SK-N-SH treated with all-trans-retinoic acid at 6 μM for 48 hours (cell line): ENCODE measurements around the gene SERGEF.

Source experiments
- ATAC-seq: fragments of 200-7000 bp; cut with Tn5 transposase; 3 replicates; pipeline ENCODE4 v1.9.1; 2020; ENCODE audit warnings: mild to moderate bottlenecking, moderate library complexity
- ARNTL ChIP-seq: fragments of 450-650 bp; formaldehyde crosslinking; IDR thresholded peaks from 2 replicates; pipeline ENCODE4 v1.5.0; 2020; ENCODE audit warnings: low read depth, mild to moderate bottlenecking, moderate library complexity, borderline replicate concordance
- BACH2 ChIP-seq: fragments of 250-450 bp; sonication (Bioruptor Pico); IDR thresholded peaks from 2 replicates; pipeline ENCODE4 v1.9.0; 2021; ENCODE audit warnings: mild to moderate bottlenecking, borderline replicate concordance
- ESRRG ChIP-seq: fragments of 250-450 bp; sonication (Bioruptor Pico); IDR thresholded peaks from 2 replicates; pipeline ENCODE4 v1.6.1; 2021; ENCODE audit warnings: mild to moderate bottlenecking
- GLIS3 ChIP-seq: fragments of 250-450 bp; sonication (Bioruptor Pico); IDR thresholded peaks from 2 replicates; pipeline ENCODE4 v1.5.0; 2020; ENCODE audit warnings: mild to moderate bottlenecking, moderate library complexity
- ISL1 ChIP-seq: fragments of 250-450 bp; sonication (Bioruptor Pico); IDR thresholded peaks from 2 replicates; pipeline ENCODE4 v2.1.2; 2022; ENCODE audit warnings: mild to moderate bottlenecking, moderate library complexity
- OSR1 ChIP-seq: fragments of 250-450 bp; sonication (Bioruptor Pico); IDR thresholded peaks from 2 replicates; pipeline ENCODE4 v1.8.0; 2022; ENCODE audit warnings: moderate library complexity, mild to moderate bottlenecking, inconsistent platforms
- PPARA ChIP-seq: fragments of 250-450 bp; sonication (Bioruptor Pico); IDR thresholded peaks from 2 replicates; pipeline ENCODE4 v1.5.0; 2020; ENCODE audit warnings: mild to moderate bottlenecking, borderline replicate concordance
- RARB ChIP-seq: fragments of 250-450 bp; sonication (Bioruptor Pico); IDR thresholded peaks from 2 replicates; pipeline ENCODE4 v1.8.0; 2021; ENCODE audit warnings: mild to moderate bottlenecking, moderate library complexity
- SNAI2 ChIP-seq: fragments of 250-450 bp; sonication (Bioruptor Pico); IDR thresholded peaks from 2 replicates; pipeline ENCODE4 v1.5.0; 2020; ENCODE audit warnings: mild to moderate bottlenecking, moderate library complexity
- TCF4 ChIP-seq: fragments of 250-450 bp; sonication (Bioruptor Pico); IDR thresholded peaks from 2 replicates; pipeline ENCODE4 v1.8.0; 2021; ENCODE audit warnings: mild to moderate bottlenecking, moderate library complexity, borderline replicate concordance
- TOX ChIP-seq: fragments of 250-450 bp; sonication (Bioruptor Pico); IDR thresholded peaks from 2 replicates; pipeline ENCODE4 v1.8.0; 2021; ENCODE audit warnings: mild to moderate bottlenecking, moderate library complexity, borderline replicate concordance
- ZC3H10 ChIP-seq: fragments of 250-450 bp; sonication (Bioruptor Pico); IDR thresholded peaks from 2 replicates; pipeline ENCODE4 v1.5.1; 2021; ENCODE audit warnings: mild to moderate bottlenecking, moderate library complexity
- ZFP3 ChIP-seq: fragments of 250-450 bp; sonication (Bioruptor Pico); IDR thresholded peaks from 2 replicates; pipeline ENCODE4 v1.5.0; 2020; ENCODE audit warnings: mild to moderate bottlenecking, moderate library complexity
- ZFP30 ChIP-seq: fragments of 450-650 bp; formaldehyde crosslinking; IDR thresholded peaks from 2 replicates; pipeline ENCODE4 v1.5.0; 2022; ENCODE audit warnings: mild to moderate bottlenecking, moderate library complexity
- ZNF565 ChIP-seq: fragments of 450-650 bp; formaldehyde crosslinking; conservative IDR thresholded peaks from 2 replicates; pipeline ENCODE4 v1.5.0; 2020; ENCODE audit warnings: low read depth, mild to moderate bottlenecking, moderate library complexity
- ZNF70 ChIP-seq: fragments of 450-650 bp; formaldehyde crosslinking; IDR thresholded peaks from 2 replicates; pipeline ENCODE4 v1.5.0; 2020; ENCODE audit warnings: mild to moderate bottlenecking, moderate library complexity
- ZNF8 ChIP-seq: fragments of 450-650 bp; formaldehyde crosslinking; IDR thresholded peaks from 2 replicates; pipeline ENCODE4 v1.5.0; 2020; ENCODE audit warnings: mild to moderate bottlenecking, moderate library complexity
- TF ChIP-seq, protein P1 (sequence below): fragments of 250-450 bp; sonication (Bioruptor Pico); IDR thresholded peaks from 2 replicates; pipeline ENCODE4 v1.5.1; 2020; ENCODE audit warnings: low read depth, mild to moderate bottlenecking, moderate library complexity
- TF ChIP-seq, protein P2 (sequence below): fragments of 250-450 bp; sonication (Bioruptor Pico); IDR thresholded peaks from 2 replicates; pipeline ENCODE4 v1.5.1; 2021; ENCODE audit warnings: mild to moderate bottlenecking, moderate library complexity
- TF ChIP-seq, protein P3 (sequence below): fragments of 250-450 bp; sonication (Bioruptor Pico); IDR thresholded peaks from 2 replicates; pipeline ENCODE4 v1.5.0; 2020; ENCODE audit warnings: mild to moderate bottlenecking, moderate library complexity
- TF ChIP-seq, protein P4 (sequence below): fragments of 250-450 bp; sonication (Bioruptor Pico); IDR thresholded peaks from 2 replicates; pipeline ENCODE4 v1.8.0; 2021; ENCODE audit warnings: low read depth, mild to moderate bottlenecking, moderate library complexity, borderline replicate concordance

Gene SERGEF

DNA sequence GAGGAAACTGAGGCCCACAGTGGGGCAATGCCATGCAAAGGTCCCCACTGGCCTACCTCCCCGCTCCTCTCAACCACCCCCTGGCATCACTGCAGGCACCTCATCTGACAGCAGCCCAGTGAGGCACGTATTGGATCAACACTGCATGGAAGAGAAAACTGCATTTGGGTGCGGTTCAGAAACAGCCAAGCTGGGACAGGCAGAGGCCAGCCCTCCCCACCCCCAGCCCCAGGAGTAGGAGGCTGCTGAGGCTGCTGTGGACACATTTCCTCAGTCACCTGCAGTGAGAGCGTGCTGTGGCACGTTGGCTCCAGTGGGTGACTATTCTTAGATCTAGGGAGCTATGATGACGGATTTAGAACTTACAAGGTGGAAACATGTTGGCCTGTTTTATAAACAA is 214.6 kb downstream of the SERGEF start (continued):
- TF ChIP-seq ZFP30 (CRISPR knock-in tag) (no peak), ZNF70 (CRISPR knock-in tag) (no peak)
- TF ChIP-seq, protein P1, sequence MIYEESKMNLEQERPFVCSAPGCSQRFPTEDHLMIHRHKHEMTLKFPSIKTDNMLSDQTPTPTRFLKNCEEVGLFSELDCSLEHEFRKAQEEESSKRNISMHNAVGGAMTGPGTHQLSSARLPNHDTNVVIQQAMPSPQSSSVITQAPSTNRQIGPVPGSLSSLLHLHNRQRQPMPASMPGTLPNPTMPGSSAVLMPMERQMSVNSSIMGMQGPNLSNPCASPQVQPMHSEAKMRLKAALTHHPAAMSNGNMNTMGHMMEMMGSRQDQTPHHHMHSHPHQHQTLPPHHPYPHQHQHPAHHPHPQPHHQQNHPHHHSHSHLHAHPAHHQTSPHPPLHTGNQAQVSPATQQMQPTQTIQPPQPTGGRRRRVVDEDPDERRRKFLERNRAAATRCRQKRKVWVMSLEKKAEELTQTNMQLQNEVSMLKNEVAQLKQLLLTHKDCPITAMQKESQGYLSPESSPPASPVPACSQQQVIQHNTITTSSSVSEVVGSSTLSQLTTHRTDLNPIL = no peak

DNA sequence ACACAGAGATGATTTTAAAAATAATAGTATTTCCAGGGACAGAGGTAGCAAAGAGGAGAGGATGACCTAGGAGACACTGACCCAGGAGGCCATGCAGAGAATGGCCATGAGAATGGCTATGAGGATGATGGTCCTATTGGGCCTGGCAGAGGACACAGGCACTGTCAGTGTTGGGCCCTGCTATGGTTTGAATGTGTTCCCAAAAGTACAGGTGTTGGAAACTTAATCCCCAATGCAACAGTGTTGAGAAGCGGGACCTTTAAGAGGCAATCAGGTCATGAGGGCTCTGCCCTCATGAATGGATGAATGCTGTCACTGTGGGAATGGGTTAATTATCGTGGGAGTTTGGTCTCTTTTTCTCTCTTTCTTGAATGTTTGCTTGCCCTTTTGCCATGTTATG is 216.7 kb downstream of the SERGEF start:
- TF ChIP-seq ZC3H10 (CRISPR knock-in tag) (no peak), RARB (no peak), ZNF8 (no peak), TOX (no peak), PPARA (no peak), GLIS3 (CRISPR knock-in tag) (no peak), ZFP30 (CRISPR knock-in tag) (no peak), BACH2 (no peak), ARNTL (CRISPR knock-in tag) (no peak), ZNF70 (CRISPR knock-in tag) (no peak), SNAI2 (no peak), OSR1 (CRISPR knock-in tag) (no peak), TCF4 (CRISPR knock-in tag) (no peak)
- TF ChIP-seq, protein P2, sequence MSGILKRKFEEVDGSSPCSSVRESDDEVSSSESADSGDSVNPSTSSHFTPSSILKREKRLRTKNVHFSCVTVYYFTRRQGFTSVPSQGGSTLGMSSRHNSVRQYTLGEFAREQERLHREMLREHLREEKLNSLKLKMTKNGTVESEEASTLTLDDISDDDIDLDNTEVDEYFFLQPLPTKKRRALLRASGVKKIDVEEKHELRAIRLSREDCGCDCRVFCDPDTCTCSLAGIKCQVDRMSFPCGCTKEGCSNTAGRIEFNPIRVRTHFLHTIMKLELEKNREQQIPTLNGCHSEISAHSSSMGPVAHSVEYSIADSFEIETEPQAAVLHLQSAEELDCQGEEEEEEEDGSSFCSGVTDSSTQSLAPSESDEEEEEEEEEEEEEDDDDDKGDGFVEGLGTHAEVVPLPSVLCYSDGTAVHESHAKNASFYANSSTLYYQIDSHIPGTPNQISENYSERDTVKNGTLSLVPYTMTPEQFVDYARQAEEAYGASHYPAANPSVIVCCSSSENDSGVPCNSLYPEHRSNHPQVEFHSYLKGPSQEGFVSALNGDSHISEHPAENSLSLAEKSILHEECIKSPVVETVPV = no peak
- TF ChIP-seq, protein P1 = no peak
- TF ChIP-seq, protein P3, sequence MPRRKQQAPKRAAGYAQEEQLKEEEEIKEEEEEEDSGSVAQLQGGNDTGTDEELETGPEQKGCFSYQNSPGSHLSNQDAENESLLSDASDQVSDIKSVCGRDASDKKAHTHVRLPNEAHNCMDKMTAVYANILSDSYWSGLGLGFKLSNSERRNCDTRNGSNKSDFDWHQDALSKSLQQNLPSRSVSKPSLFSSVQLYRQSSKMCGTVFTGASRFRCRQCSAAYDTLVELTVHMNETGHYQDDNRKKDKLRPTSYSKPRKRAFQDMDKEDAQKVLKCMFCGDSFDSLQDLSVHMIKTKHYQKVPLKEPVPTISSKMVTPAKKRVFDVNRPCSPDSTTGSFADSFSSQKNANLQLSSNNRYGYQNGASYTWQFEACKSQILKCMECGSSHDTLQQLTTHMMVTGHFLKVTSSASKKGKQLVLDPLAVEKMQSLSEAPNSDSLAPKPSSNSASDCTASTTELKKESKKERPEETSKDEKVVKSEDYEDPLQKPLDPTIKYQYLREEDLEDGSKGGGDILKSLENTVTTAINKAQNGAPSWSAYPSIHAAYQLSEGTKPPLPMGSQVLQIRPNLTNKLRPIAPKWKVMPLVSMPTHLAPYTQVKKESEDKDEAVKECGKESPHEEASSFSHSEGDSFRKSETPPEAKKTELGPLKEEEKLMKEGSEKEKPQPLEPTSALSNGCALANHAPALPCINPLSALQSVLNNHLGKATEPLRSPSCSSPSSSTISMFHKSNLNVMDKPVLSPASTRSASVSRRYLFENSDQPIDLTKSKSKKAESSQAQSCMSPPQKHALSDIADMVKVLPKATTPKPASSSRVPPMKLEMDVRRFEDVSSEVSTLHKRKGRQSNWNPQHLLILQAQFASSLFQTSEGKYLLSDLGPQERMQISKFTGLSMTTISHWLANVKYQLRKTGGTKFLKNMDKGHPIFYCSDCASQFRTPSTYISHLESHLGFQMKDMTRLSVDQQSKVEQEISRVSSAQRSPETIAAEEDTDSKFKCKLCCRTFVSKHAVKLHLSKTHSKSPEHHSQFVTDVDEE (CRISPR knock-in tag) = no peak
- TF ChIP-seq, protein P4, sequence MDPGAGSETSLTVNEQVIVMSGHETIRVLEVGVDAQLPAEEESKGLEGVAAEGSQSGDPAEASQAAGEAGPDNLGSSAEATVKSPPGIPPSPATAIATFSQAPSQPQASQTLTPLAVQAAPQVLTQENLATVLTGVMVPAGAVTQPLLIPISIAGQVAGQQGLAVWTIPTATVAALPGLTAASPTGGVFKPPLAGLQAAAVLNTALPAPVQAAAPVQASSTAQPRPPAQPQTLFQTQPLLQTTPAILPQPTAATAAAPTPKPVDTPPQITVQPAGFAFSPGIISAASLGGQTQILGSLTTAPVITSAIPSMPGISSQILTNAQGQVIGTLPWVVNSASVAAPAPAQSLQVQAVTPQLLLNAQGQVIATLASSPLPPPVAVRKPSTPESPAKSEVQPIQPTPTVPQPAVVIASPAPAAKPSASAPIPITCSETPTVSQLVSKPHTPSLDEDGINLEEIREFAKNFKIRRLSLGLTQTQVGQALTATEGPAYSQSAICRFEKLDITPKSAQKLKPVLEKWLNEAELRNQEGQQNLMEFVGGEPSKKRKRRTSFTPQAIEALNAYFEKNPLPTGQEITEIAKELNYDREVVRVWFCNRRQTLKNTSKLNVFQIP (CRISPR knock-in tag) = no peak
- no peak for ATAC-seq

DNA sequence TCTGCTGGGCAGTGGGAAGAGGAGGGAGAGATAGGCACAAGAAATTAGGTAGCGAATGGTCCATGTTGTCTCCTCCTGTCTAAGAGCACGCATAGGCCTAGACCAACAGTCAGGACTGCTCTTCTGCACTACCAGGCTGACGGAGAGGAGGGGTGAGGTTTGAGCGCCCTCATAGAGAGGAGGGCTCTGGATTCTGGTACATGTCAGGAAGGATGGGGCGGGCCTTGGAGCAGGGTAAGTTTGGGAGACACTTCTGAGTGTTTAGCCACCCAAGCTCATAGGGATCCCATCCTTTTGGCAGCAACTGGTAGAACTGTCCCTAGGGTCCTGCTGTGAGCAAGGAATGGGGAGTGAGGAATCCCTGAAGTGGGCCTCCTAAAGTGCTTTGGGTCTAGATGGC is 217.9 kb downstream of the SERGEF start:
- TF ChIP-seq SNAI2 (no peak), ZNF565 (CRISPR knock-in tag) (no peak), ISL1 (CRISPR knock-in tag) (no peak), ESRRG (no peak), TOX (no peak), ZNF8 (no peak)
- TF ChIP-seq, protein P2 = no peak
- ATAC-seq = no peak

DNA sequence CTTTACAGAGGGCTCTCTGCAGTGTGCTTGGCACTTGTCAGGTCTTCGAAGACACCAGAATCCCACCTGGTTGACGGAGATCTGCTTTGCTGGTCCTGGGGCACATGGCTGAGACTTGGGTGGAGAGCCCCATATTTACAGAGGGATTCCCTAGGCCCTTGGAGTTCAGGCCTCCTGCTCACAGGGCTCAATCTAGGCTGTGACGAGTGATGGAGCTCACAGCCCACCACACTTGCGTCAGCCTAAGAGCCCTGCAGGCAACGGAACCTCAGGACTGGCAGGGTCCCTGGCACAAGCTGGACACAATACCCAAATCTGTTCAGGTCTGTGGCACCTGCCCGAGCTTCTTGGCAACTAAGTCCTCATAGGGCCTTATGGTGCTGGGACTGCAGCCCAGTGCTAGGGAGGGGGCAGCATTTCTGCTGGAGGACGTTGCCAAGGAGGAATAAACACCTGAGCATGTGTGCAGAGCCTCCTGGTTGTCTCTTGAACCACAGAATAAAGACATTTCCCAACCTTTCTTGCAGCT is 219.1 kb downstream of the SERGEF start:
- no peak for ATAC-seq
- TF ChIP-seq, protein P1 = no peak
- TF ChIP-seq, protein P2 = no peak
- TF ChIP-seq GLIS3 (CRISPR knock-in tag) (no peak), ZFP30 (CRISPR knock-in tag) (no peak), ZFP3 (no peak)
- TF ChIP-seq, protein P4 (CRISPR knock-in tag) = no peak
